Measurements from ENCODE around the gene CXorf58. TPM values are rescaled to one million over a fixed set of nuclear protein-coding genes. Genes with fewer than 3 reads are reported as not detected.

CXorf58 gene
- total and polyA plus RNA-seq, 2 of the 4 experiments (the other 2 are of a cell fraction), result not detected

DNA sequence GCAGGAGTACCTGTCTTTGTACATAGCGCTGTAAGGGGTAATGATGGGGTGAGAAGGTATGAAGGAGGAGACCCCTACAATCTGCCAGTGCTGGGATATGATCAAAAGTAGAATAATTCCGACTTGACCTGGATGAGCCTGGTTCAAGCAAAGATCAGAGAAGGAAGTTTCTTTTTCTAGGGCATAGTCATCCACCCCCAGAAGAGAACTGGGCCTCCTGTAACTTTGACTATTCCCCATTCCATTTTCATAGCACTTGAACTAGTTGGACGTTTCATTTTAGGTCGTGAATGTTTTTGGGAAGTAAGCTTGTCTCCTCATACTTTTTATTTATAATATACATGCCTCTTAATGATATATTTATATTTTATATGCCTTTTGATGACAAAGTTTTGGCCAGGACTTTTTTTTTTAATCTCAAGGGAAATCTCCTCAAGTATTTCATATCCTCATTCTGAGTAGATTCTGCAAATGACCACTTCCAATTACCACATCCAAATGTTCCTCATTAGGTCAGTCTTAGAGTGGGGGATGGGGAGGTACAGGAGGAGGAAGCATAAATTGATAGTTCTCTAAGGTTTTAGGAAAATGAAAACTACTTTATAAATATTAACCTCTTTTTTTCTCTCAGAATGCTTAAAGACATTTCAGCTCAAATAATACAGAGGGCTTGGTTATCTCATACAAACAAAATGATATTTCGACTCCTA is 3.5 kb downstream of the CXorf58 start:
- dilution Hi-C loops (cut with HindIII; ENCODE audit: low sequenced_read_pairs, unreplicated experiment) (no loop called here), in situ Hi-C loops (cut with MboI; ENCODE audit: low sequenced_read_pairs) (no loop called here), intact Hi-C loops (cut with micrococcal nuclease) (no loop called here)
- Histone ChIP-seq H2AFZ (replicated peaks; ENCODE audit: low read length, poor library complexity) (no peak overlapping the region), H2AK9ac (replicated peaks; ENCODE audit: low read depth, low read length, poor library complexity) (no peak overlapping the region), H3K9me1 (ENCODE audit: insufficient read depth, low read length) (no peaks in the 10 kb centered on the region), H4K20me1 (ENCODE audit: insufficient read depth, low read length) (no peaks in the 10 kb centered on the region), H3K4me2 (ENCODE audit: low read depth, low read length) (no peak overlapping the region), H3K9ac (ENCODE audit: low read depth, low read length) (no peak overlapping the region), H3K4ac (ENCODE audit: low read depth, low read length) (no peak overlapping the region), H3K36me3 (ENCODE audit: control insufficient read depth, insufficient read depth, low read length) (no peaks in the 10 kb centered on the region), H2AK5ac (ENCODE audit: low read depth, low read length) (no peak overlapping the region), H4K5ac (ENCODE audit: low read depth, low read length) (no peak overlapping the region), H2BK120ac (ENCODE audit: low read depth, low read length) (no peak overlapping the region), H3K56ac (ENCODE audit: extremely low read depth, insufficient read depth, low read length) (no peak overlapping the region), H2BK5ac (ENCODE audit: low read depth, low read length, poor library complexity, severe bottlenecking) (no peak overlapping the region), H4K8ac (ENCODE audit: low read depth in 2 of 2, low read length in 2 of 2) (no peak overlapping the region), H3K23ac (ENCODE audit: low read depth, low read length) (no peak overlapping the region), H3K18ac (ENCODE audit: low read depth, low read length) (no peak overlapping the region), H3K27me3 (ENCODE audit: control insufficient read depth, insufficient read depth, low read length) (no peaks in the 10 kb centered on the region), H3K27ac (ENCODE audit: insufficient read depth, low read length) (no peak overlapping the region), H3K79me1 (ENCODE audit: low read depth in 1 of 2, low read length in 2 of 2) (peaks cover 0 to 5% of the 10 kb centered on the region in 2 experiments; a peak in 2 of 4 replicates), H3K4me1 (ENCODE audit: control insufficient read depth, insufficient read depth, low read length) (no peaks in the 10 kb centered on the region), H2BK15ac (ENCODE audit: low read depth, low read length) (no peak overlapping the region), H3K4me3 (ENCODE audit: insufficient read depth, low read depth, low read length) (no peak overlapping the region), H3K9me3 (ENCODE audit: control insufficient read depth, insufficient read depth, low read length) (no peaks in the 10 kb centered on the region), H2BK20ac (ENCODE audit: low read depth, low read length) (no peak overlapping the region), H4K91ac (ENCODE audit: insufficient read depth, low read depth, low read length) (no peak overlapping the region), H3K14ac (replicated peaks; ENCODE audit: low read depth, low read length) (no peak overlapping the region)
- ChIA-PET CTCF (interaction anchor here (1.3 kb wide), 1 partner anchor 10 kb away, joined by 4 read pairs; no protein-coding TSS in a partner anchor), POLR2A (ENCODE audit: unreplicated experiment) (interaction anchor here (0.5 kb wide), 1 partner anchor 127 kb away, joined by 3 read pairs; no protein-coding TSS in a partner anchor)
- WGBS, 2 experiments (ENCODE audit: extremely low coverage in 2 of 2, insufficient read length in 1 of 2), result no CpG with 5 or more reads among the region's 5 CpGs
- TF ChIP-seq, protein P1, sequence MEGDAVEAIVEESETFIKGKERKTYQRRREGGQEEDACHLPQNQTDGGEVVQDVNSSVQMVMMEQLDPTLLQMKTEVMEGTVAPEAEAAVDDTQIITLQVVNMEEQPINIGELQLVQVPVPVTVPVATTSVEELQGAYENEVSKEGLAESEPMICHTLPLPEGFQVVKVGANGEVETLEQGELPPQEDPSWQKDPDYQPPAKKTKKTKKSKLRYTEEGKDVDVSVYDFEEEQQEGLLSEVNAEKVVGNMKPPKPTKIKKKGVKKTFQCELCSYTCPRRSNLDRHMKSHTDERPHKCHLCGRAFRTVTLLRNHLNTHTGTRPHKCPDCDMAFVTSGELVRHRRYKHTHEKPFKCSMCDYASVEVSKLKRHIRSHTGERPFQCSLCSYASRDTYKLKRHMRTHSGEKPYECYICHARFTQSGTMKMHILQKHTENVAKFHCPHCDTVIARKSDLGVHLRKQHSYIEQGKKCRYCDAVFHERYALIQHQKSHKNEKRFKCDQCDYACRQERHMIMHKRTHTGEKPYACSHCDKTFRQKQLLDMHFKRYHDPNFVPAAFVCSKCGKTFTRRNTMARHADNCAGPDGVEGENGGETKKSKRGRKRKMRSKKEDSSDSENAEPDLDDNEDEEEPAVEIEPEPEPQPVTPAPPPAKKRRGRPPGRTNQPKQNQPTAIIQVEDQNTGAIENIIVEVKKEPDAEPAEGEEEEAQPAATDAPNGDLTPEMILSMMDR (conservative IDR thresholded peaks at IDR 0.05; ENCODE audit: low read depth, low read length), result no peak
- TF ChIP-seq RFX5 (IDR thresholded peaks at IDR 0.05; ENCODE audit: low read depth, low read length), result no peak
- ATAC-seq (ENCODE audit: low read depth) (no peak), DNase-seq (no peak)
- BruUV-seq (replicated peaks), result no TSS peak

Measured in IMR-90 (cell line).